ENCODE results near the gene FEV. TPM values are rescaled to one million over a fixed set of nuclear protein-coding genes. Genes with fewer than 3 reads are reported as not detected.

Gene FEV
- polyA plus RNA-seq, 2 of the 4 experiments (the other 2 are of a cell fraction), result not detected

DNA sequence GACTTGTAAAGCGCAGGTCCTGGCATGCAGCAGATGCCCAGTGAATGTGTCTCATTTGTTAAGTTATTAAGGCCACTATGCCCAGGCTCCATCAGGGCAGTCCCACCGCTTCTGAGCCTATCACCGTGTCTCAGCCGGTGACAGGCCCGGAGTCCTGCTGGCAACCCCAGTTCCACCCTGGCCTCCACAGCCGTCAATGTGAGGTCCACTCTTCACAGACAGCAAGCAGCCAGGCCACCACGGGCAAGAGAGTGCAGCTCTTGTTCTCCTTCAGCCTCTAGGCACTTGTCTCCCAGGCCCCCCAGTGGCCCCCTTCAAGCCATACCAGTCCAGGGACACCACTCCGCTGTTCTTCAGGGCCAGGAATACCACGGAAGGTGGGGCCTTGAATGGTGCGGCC lies 33.7 kb upstream of the FEV start:
- 51% methylated on average over 6 of the region's 10 CpGs for WGBS (ENCODE audit: missing lambda C conversion rate)

DNA sequence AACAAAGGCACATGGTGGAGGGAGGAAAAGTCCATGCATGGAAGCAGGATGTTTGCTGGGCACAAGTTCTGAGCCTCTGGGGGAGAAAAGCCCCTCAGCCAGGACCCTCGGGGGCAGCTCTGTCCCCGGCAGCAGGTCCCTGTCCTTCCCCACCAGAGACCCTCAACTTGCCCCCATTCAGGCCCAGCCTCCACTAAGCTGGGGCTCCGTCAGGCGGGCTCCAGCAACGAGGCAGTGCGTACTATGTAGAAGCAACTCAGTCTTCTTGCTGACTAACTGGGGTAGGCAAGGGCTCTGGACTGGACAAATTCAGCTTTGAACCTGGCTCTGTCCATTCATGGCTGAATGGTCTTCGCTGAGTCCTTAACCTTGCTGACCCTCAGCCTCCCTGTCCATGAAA lies 33.3 kb upstream of the FEV start:
- ChIA-PET CTCF (interaction anchor here (1.5 to 7.8 kb wide), 8 partner anchors 8 to 136 kb away, joined by 3 to 53 read pairs (median 9); no protein-coding TSS in a partner anchor), POLR2A (no interaction called here)
- ATAC-seq, result no peak
- 50% methylated on average over 7 of the region's 7 CpGs for WGBS (ENCODE audit: missing lambda C conversion rate)
- Histone ChIP-seq H3K27ac (no peak overlapping the region), H3K4me3 (no peak overlapping the region), H3K4me2 (no peak overlapping the region), H3K4me1 (no peaks in the 10 kb centered on the region), H3K9me3 (no peaks in the 10 kb centered on the region)
- no peak for FAIRE-seq
- TF ChIP-seq POLR2A (IDR thresholded peaks at IDR 0.05; ENCODE audit: low read length) (no peak), HOXB13 (CRISPR knock-in tag; IDR thresholded peaks at IDR 0.05; ENCODE audit: low read depth) (no peak), FOSL2 (IDR thresholded peaks at IDR 0.05) (no peak), FOSL2 (CRISPR knock-in tag; IDR thresholded peaks at IDR 0.05) (no peak), SMC3 (IDR thresholded peaks at IDR 0.05) (no peak), POLR2AphosphoS2 (conservative IDR thresholded peaks at IDR 0.05; ENCODE audit: low read length) (no peak)
- TF ChIP-seq, protein P1, sequence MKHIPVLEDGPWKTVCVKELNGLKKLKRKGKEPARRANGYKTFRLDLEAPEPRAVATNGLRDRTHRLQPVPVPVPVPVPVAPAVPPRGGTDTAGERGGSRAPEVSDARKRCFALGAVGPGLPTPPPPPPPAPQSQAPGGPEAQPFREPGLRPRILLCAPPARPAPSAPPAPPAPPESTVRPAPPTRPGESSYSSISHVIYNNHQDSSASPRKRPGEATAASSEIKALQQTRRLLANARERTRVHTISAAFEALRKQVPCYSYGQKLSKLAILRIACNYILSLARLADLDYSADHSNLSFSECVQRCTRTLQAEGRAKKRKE (CRISPR knock-in tag; IDR thresholded peaks at IDR 0.05; ENCODE audit: low read depth), result no peak
- TF ChIP-seq, protein P2, sequence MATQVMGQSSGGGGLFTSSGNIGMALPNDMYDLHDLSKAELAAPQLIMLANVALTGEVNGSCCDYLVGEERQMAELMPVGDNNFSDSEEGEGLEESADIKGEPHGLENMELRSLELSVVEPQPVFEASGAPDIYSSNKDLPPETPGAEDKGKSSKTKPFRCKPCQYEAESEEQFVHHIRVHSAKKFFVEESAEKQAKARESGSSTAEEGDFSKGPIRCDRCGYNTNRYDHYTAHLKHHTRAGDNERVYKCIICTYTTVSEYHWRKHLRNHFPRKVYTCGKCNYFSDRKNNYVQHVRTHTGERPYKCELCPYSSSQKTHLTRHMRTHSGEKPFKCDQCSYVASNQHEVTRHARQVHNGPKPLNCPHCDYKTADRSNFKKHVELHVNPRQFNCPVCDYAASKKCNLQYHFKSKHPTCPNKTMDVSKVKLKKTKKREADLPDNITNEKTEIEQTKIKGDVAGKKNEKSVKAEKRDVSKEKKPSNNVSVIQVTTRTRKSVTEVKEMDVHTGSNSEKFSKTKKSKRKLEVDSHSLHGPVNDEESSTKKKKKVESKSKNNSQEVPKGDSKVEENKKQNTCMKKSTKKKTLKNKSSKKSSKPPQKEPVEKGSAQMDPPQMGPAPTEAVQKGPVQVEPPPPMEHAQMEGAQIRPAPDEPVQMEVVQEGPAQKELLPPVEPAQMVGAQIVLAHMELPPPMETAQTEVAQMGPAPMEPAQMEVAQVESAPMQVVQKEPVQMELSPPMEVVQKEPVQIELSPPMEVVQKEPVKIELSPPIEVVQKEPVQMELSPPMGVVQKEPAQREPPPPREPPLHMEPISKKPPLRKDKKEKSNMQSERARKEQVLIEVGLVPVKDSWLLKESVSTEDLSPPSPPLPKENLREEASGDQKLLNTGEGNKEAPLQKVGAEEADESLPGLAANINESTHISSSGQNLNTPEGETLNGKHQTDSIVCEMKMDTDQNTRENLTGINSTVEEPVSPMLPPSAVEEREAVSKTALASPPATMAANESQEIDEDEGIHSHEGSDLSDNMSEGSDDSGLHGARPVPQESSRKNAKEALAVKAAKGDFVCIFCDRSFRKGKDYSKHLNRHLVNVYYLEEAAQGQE (IDR thresholded peaks at IDR 0.05), result no peak
- TF ChIP-seq, protein P3, sequence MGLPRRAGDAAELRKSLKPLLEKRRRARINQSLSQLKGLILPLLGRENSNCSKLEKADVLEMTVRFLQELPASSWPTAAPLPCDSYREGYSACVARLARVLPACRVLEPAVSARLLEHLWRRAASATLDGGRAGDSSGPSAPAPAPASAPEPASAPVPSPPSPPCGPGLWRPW (IDR thresholded peaks at IDR 0.05), result no peak
- DNase-seq (ENCODE audit: low read depth in 1 of 2, low spot score in 1 of 2), result no peak

More for the DNA sequence above, 33.7 kb upstream of the FEV start:
- POLR2A ChIA-PET, result no interaction called here
- CTCF ChIA-PET, result interaction anchor here (0.9 to 7.8 kb wide), 9 partner anchors 9 to 136 kb away, joined by 3 to 53 read pairs (median 5); no protein-coding TSS in a partner anchor
- no peak overlapping the region for H3K4me2 ChIP-seq
- H3K4me3 ChIP-seq, result no peak overlapping the region
- DNase-seq (ENCODE audit: low read depth in 1 of 2, low spot score in 1 of 2) (no peak), ATAC-seq (no peak), FAIRE-seq (no peak)
- no peaks in the 10 kb centered on the region for H3K4me1 ChIP-seq
- no peak for TF ChIP-seq POLR2A (IDR thresholded peaks at IDR 0.05; ENCODE audit: low read length)
- no peak for TF ChIP-seq RFX5 (IDR thresholded peaks at IDR 0.05)
- no peak for TF ChIP-seq BHLHE40 (IDR thresholded peaks at IDR 0.05; ENCODE audit: low read depth, low read length)
- no peak for TF ChIP-seq HOXA7 (CRISPR knock-in tag; IDR thresholded peaks at IDR 0.05)
- TF ChIP-seq, protein P4, sequence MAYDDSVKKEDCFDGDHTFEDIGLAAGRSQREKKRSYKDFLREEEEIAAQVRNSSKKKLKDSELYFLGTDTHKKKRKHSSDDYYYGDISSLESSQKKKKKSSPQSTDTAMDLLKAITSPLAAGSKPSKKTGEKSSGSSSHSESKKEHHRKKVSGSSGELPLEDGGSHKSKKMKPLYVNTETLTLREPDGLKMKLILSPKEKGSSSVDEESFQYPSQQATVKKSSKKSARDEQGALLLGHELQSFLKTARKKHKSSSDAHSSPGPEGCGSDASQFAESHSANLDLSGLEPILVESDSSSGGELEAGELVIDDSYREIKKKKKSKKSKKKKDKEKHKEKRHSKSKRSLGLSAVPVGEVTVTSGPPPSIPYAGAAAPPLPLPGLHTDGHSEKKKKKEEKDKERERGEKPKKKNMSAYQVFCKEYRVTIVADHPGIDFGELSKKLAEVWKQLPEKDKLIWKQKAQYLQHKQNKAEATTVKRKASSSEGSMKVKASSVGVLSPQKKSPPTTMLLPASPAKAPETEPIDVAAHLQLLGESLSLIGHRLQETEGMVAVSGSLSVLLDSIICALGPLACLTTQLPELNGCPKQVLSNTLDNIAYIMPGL (CRISPR knock-in tag; IDR thresholded peaks at IDR 0.05; ENCODE audit: borderline replicate concordance), result no peak
- no peak for TF ChIP-seq RAD21 (conservative IDR thresholded peaks at IDR 0.05 in 1 of 2, IDR thresholded peaks at IDR 0.05 in 1 of 2)
- TF ChIP-seq RCOR1 (IDR thresholded peaks at IDR 0.05; ENCODE audit: low read depth, low read length), result no peak
- TF ChIP-seq FOXS1 (CRISPR knock-in tag; IDR thresholded peaks at IDR 0.05), result no peak
- no peak for TF ChIP-seq EHF (CRISPR knock-in tag; IDR thresholded peaks at IDR 0.05)
- no peaks in the 10 kb centered on the region for H3K9me3 ChIP-seq
- no peak overlapping the region for H3K27ac ChIP-seq

All from A549 (cell line).